ENCODE results near the gene WWOX.

Gene WWOX

DNA sequence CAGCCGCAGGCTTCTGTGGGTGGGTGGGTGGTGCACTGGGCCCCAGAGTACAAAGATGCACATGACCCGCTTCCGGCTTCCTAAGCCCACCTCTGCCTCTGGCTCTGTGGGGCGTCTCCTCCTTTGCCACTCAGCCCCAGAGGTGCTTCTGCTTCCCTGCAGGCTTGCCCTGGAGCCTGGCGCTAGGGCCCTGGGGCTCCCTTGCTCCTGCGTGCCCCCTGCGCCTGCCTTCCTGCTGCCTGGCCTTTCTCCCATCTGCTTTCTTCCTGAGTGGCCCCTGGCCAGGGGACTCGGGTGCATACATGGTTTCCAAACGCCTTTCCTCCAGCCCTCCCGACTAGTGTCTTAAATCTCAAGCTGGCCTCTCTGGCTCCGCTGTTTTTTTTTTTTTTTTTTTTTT, 3.4 kb downstream of the WWOX start:
- DNase-seq (ENCODE audit: low read depth in 4 of 4, low spot score in 1 of 4): no peak

- no peak for DNase-seq (ENCODE audit: low read depth in 4 of 4, low spot score in 1 of 4)
Measured at GRCh38 chr16:78105517-78105916, 6.1 kb downstream of the WWOX start.

GRCh38 chr16:78106686-78107085, 7.2 kb downstream of the WWOX start:
- no peak for DNase-seq (ENCODE audit: low read depth in 4 of 4, low spot score in 1 of 4)

- DNase-seq (ENCODE audit: low read depth in 4 of 4, low spot score in 1 of 4): no peak
Measured at GRCh38 chr16:78108451-78108850, 9.0 kb downstream of the WWOX start.

DNA sequence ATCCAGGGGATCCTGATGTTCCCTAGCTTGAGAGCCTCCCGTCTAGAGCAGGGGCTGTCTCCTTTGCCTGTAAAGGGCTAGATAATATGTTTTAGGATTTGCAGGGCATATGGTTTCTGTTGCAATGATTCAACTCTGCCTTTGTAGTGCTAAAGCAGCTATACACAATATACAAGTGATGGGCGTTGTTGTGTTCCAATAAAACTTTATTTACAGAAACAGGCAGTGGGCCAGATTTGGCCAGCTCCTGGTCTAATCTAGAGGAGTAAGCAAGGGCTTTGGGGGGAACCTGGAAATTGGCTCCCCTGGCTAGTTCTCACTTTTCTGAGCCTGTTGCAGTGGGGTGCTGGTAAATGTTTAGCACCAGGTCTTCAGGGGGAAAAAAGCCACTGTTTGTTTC, 13.8 kb downstream of the WWOX start:
- no peak for DNase-seq (ENCODE audit: low read depth in 4 of 4, low spot score in 1 of 4)

DNA sequence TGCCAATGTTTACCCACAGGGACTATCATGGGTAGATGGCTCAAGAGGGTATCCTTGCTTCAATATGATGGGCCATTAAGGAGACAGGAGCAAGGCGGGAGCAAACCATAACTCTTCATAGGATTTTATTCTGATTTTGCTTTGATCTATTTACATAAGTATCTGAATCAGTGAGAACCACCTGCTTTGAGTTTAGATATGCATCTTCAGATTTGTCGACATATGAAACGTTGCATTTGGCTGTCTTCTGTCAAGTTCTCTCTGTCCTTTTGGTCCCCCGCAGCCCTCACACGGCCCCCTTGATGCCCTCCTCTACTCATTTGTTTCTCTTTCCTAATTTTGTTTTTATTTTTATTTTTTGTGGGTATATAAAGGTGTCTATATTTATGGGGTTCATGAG, 16.2 kb downstream of the WWOX start:
- no peak for DNase-seq (ENCODE audit: low read depth in 4 of 4, low spot score in 1 of 4)

GRCh38 chr16:78116946-78117345, 17.5 kb downstream of the WWOX start:
- DNase-seq (ENCODE audit: low read depth in 4 of 4, low spot score in 1 of 4): no peak

GRCh38 chr16:78117391-78117790, 17.9 kb downstream of the WWOX start:
- no peak for DNase-seq (ENCODE audit: low read depth in 4 of 4, low spot score in 1 of 4)

DNA sequence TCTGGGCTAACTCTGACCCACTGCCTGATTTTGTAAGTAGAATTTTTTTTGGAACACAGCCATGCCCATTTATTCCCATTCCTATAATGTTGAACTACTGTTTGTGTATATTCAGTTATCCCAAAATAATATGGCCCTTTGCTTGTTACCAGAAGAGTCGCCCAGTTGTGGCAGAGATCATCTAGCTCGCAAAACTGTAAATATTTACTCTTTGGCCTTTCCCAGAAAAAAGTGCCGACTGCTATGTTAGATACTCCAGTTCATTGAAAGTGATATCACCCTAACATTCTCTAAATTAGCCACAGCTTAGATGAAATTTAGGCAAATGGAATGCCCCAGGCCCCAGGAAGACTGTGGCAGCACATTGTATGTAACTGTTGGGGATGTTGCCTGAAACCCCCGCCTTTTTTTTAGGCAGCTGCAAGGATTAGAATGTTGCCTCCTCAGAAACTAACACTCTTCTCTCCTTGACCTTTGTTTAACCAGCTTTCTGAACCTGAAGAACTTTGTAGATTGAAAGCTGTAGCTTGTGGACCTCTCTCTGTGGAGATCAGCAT, 19.1 kb downstream of the WWOX start:
- no peak for DNase-seq (ENCODE audit: low read depth in 4 of 4, low spot score in 1 of 4)

DNA sequence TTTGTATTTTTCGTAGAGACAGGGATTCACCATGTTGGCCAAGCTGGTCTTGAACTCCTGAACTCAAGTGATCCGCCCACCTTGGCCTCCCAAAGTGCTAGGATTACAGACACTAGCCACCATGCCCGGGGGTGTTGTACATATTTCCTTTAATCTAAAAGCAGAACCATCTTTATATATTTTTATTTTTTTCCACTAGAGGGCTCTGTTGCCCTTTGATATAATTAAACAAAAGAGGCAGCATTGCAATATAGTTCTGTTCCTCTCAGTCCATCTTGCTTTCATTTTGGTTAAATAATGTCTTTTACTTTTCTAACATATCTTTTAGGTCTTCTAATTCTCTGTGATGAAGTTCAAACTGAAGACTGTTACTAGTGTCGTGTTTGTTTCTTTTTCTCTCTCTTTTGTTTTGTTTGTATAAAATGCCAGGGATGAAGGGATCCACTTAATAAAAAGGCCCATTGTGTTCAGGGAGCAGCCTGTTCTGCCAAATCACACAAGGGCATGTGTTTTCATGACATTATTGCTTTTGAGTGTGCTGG, 23.4 kb downstream of the WWOX start:
- DNase-seq (ENCODE audit: low read depth in 4 of 4, low spot score in 1 of 4): no peak

DNA sequence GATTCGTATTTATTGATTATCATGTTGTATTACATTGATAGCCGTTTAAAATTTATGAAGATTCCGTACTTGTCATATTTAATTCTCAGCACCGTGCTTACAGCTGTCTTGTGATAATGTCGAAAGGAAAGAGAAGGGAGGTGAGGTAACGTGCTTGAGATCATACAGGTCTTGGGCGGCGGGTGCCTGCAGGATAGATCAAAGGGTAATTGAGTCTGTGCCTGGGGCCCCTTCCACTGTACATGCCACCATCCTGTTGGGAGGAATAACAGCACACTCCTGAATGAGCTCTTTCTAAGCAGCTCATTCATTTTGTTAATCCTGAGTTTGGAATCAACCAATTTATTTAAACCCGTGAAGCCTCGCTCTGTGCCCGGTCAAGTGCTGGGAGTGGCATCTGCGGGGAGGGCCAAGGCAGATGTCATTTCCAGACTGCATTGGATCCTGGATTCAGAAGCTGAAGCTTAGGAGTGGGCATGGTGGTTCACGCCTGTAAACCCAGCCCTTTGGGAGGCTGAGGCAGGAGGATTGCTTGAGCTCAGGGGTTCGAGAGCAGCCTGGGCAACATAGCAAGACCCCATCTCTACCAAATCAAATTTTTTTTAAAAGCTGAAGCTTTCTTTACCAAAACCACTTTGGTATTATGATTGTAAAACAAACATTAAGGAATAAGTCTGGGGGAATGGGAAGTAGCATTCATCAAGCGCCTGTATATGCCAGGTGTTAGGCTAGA, 25.8 kb downstream of the WWOX start:
- no peak for DNase-seq (ENCODE audit: low read depth in 4 of 4, low spot score in 1 of 4)

DNA sequence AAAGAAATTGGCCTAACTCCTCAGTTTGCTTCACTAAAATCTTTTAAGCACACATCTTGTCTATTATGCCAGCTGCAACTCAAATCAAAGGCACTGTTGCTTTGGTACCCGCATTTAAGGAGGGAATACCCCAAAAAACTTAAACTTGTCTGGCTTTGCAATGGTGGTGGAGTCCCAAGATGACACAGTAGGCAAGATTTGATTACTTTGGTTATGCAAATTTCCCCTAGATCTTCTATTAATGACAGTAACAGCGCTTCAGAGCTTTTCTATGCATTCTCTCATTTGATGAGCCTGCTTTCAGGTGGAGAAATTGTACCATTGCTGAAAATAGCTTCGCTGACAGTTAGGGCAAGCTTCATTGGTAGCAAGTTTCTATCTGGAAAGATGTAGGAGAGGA, 27.2 kb downstream of the WWOX start:
- no peak for DNase-seq (ENCODE audit: low read depth in 4 of 4, low spot score in 1 of 4)

DNA sequence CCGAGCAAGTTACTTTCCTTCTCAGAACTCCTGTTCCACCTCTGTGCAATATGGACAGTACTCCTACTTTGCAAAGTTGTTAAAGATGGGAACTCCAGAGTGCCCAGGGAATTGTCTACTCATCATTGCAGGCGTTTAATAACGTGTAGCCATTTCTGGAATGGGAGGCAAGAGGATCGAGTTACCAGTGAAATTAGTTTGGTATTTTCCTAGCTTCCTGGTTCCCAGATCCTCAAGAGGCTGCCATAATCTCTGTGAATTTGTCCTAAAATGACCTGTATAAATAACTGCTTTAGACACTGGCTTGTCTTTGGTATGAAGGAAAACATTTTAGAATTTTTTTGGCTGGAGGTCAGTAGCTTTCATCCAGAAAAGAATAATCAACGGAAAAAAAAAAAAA, 27.7 kb downstream of the WWOX start:
- no peak for DNase-seq (ENCODE audit: low read depth in 4 of 4, low spot score in 1 of 4)

DNA sequence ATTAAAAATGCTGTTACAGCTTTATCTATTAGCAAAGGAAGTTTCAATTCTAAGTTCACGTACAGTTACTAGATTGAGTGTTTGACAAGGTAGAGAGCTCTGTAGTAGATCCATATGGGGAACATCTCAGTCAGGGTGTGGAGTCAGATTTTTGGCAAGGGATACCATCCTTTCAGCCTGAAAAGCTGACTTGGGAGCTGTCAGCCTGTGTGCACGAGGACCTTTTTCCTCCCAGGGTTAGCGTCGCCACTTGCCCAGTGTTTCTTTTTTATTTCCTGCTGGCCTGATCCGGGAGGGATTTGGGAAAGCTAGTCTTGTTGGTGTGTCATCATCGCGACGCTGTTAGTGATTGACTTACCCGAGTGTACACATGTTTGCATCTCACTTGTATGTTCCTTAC, 29.5 kb downstream of the WWOX start:
- DNase-seq (ENCODE audit: low read depth in 4 of 4, low spot score in 1 of 4): no peak

DNA sequence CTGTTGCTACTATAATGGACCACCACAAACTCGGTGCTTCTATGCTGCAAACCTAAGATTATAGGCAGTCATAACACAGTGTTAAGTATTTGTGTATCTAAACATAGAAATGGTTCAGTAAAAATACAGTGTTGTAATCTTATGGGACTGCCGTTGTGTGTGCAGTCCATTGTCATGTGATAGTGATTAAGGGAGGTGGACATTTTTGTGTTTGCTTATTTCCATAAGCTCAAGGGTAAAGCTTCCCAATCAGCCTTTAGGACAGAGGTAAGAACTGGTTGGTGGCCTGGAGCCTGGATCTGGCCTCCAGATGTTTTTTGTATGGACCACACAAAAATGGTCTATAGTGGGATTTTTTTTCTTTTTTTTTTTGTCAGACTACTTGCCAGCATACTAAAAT, 29.9 kb downstream of the WWOX start:
- no peak for DNase-seq (ENCODE audit: low read depth in 4 of 4, low spot score in 1 of 4)

DNA sequence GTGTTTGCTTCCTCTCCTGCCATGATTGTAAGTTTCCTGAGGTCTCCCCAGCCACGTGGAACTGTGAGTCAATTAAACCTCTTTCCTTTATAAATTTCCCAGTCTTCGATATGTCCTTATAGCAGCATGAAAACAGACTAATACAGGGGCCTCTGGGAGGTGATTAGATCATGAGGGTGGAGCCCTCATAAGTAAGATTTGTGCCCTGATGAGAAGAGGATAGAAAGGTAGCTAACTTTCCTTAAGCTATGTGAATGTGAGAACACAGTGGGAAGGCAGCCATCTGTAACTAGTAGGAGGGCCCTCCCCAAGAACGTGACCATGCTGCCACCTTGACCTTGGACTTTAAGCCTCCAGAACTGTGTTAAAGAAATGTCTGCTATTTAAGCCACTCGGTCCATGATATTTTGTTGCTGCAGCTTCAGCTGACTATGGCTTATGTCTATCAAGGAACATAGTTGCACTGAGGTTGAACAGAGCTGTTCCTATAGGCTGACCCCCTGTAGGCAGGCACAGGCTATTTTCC, 30.7 kb downstream of the WWOX start:
- no peak for DNase-seq (ENCODE audit: low read depth in 4 of 4, low spot score in 1 of 4)

GRCh38 chr16:78130950-78131349, 31.5 kb downstream of the WWOX start:
- no peak for DNase-seq (ENCODE audit: low read depth in 4 of 4, low spot score in 1 of 4)

DNA sequence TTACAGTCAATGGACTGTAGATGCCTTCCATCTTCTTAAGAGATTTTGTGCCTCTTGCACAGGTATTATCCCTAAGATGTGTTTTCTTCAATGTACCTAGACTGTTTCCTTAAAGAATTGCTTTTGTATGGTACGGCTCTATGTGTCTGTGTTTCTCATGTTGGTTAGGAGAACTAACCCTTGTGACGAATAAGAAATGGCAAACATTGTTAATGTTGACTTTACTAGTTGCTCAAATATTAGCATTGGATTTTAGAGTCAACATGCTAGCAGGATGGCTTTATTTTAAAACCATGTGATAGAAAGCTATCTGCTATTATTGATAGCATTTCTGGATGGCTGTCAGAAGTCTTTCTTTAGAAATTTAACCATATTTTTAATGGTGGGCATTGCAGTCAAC, 34.5 kb downstream of the WWOX start:
- DNase-seq (ENCODE audit: low read depth in 4 of 4, low spot score in 1 of 4): no peak

DNA sequence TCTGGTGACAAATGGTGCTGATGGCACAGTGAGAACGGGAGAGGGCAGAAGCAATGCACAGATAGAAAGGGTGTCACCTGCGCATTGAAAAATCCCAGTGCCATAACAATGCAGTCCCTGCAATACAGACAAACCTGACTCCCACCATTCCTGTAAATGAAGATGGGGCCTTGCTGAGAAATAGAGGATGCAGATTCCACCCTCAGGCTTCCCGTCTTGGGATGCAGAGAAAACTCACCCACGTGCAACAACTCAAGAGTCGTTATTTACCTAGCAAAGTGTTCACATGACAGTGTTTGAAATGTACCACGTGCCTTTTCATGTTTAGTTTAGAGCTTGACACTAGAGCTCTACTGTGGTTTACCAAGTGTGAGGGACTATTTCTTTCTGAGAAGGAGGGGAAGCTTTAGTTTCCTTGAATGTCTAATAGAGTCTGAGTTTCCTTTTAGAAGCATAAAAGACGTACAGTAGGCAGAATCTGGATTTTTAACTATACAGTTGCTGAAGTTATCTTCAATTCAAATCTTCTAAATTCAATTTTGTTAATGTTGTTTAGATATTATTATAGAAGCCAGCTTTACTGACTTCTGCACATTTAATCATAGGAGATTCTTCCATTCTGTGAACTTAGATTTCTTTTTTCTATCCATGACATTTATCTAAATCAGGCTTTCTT, 35.6 kb downstream of the WWOX start:
- no peak for DNase-seq (ENCODE audit: low read depth in 4 of 4, low spot score in 1 of 4)

GRCh38 chr16:78137179-78137578, 37.7 kb downstream of the WWOX start:
- no peak for DNase-seq (ENCODE audit: low read depth in 4 of 4, low spot score in 1 of 4)

DNA sequence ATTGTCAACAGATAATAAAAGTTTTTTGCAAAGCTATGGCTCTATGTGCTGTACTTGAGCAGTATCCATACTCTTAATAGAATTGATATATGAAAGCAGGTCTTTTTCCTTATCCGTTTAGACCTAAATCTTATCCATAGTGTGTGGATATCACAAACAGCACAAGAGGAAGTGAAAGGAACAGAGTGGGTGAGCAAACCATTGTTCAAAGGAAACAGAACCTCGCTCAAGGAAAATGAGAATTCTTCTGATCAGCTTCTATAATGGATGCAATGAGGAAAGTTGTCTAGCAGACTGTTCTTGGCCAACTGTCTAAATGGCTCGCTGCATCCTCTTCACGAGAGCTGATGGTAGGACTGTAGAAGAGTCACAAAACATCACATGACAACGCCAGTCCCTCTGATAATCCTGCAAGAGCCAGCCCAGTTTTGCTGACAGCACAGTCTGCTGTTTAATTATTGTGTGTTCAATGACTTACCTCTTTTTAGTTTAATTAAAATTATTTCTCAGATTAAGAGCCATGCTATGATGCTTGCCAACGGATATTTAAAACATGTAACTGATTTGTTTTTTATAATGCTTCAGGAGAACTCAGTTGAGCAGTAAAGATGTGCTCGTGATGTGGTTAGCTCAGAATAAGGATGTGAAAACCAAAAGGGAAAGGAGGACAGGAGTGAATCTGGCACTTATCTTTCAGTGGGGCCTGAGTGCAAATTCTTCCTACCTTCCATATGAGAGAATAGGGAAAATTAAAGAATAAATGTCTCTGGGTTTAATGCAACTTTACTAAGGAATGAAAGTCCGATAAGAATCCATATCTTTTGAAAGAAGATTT, 38.5 kb downstream of the WWOX start:
- DNase-seq (ENCODE audit: low read depth in 4 of 4, low spot score in 1 of 4): no peak

Data from stimulated activated CD4-positive, alpha-beta T cell treated with anti-CD3 and anti-CD28 coated beads, Interleukin-1b, Interleukin-23, amount 100 ng/mL, for 24 hours (primary cell).